ENCODE measurements around the gene CCSER2.

Gene CCSER2

GRCh38 chr10:84542522-84543490 lies 214.4 kb downstream of the CCSER2 start:
- H3K4me2 ChIP-seq (ENCODE audit: low read length), result no peak overlapping the region
- no peak overlapping the region for H3K27ac ChIP-seq (ENCODE audit: low read depth, low read length, poor library complexity, severe bottlenecking)
- H3K9ac ChIP-seq (ENCODE audit: low read length), result no peak overlapping the region
- H3K27me3 ChIP-seq (ENCODE audit: insufficient read depth, low read length), result no peaks in the 10 kb centered on the region; the same call in 1 of the 2 replicates
- TF ChIP-seq CTCF (IDR thresholded peaks at IDR 0.05; ENCODE audit: low read length) (no peak), EZH2 (IDR thresholded peaks at IDR 0.05; ENCODE audit: borderline replicate concordance, low read length) (no peak)
- H3K36me3 ChIP-seq (ENCODE audit: insufficient read depth, low read length), result no peaks in the 10 kb centered on the region
- no peaks in the 10 kb centered on the region for H4K20me1 ChIP-seq (ENCODE audit: insufficient read depth, low read length)
- H3K4me3 ChIP-seq (ENCODE audit: low read depth, low read length, poor library complexity, severe bottlenecking), result no peak overlapping the region
- no peaks in the 10 kb centered on the region for H3F3A ChIP-seq (ENCODE audit: insufficient read depth, low read length)
- H3K79me2 ChIP-seq (ENCODE audit: insufficient read depth, low read length), result no peaks in the 10 kb centered on the region
- no peak overlapping the region for H2AFZ ChIP-seq (ENCODE audit: low read length)
- no peaks in the 10 kb centered on the region for H3K9me3 ChIP-seq (ENCODE audit: low read length)
- no peaks in the 10 kb centered on the region for H3K4me1 ChIP-seq (ENCODE audit: insufficient read depth, low read length, severe bottlenecking)
- H3K9me2 ChIP-seq (ENCODE audit: low read depth, low read length), result no peaks in the 10 kb centered on the region

GRCh38 chr10:84543948-84544347 lies 215.6 kb downstream of the CCSER2 start:
- no peak overlapping the region for H3K4me2 ChIP-seq (ENCODE audit: low read length)
- no peak for TF ChIP-seq CTCF (IDR thresholded peaks at IDR 0.05; ENCODE audit: low read length)
- TF ChIP-seq EZH2 (IDR thresholded peaks at IDR 0.05; ENCODE audit: borderline replicate concordance, low read length), result no peak
- no peaks in the 10 kb centered on the region for H3K36me3 ChIP-seq (ENCODE audit: insufficient read depth, low read length)

GRCh38 chr10:84545651-84546050 lies 217.3 kb downstream of the CCSER2 start:
- Histone ChIP-seq H3K9me3 (ENCODE audit: low read length) (no peaks in the 10 kb centered on the region), H2AFZ (ENCODE audit: low read length) (no peak overlapping the region), H3K27me3 (ENCODE audit: insufficient read depth, low read length) (no peaks in the 10 kb centered on the region; the same call in 1 of the 2 replicates), H3K4me2 (ENCODE audit: low read length) (no peak overlapping the region), H3K9ac (ENCODE audit: low read length) (no peak overlapping the region), H3K36me3 (ENCODE audit: insufficient read depth, low read length) (no peaks in the 10 kb centered on the region), H4K20me1 (ENCODE audit: insufficient read depth, low read length) (no peaks in the 10 kb centered on the region), H3K4me3 (ENCODE audit: low read depth, low read length, poor library complexity, severe bottlenecking) (no peak overlapping the region), H3K27ac (ENCODE audit: low read depth, low read length, poor library complexity, severe bottlenecking) (no peak overlapping the region), H3K79me2 (ENCODE audit: insufficient read depth, low read length) (no peaks in the 10 kb centered on the region), H3F3A (ENCODE audit: insufficient read depth, low read length) (no peaks in the 10 kb centered on the region), H3K9me2 (ENCODE audit: low read depth, low read length) (no peaks in the 10 kb centered on the region), H3K4me1 (ENCODE audit: insufficient read depth, low read length, severe bottlenecking) (no peaks in the 10 kb centered on the region)
- TF ChIP-seq EZH2 (IDR thresholded peaks at IDR 0.05; ENCODE audit: borderline replicate concordance, low read length) (no peak), CTCF (IDR thresholded peaks at IDR 0.05; ENCODE audit: low read length) (no peak)

More at GRCh38 chr10:84543948-84544347, 215.6 kb downstream of the CCSER2 start:
- no peaks in the 10 kb centered on the region for H4K20me1 ChIP-seq (ENCODE audit: insufficient read depth, low read length)
- no peaks in the 10 kb centered on the region for H3K4me1 ChIP-seq (ENCODE audit: insufficient read depth, low read length, severe bottlenecking)
- no peaks in the 10 kb centered on the region for H3K79me2 ChIP-seq (ENCODE audit: insufficient read depth, low read length)
- H3F3A ChIP-seq (ENCODE audit: insufficient read depth, low read length), result no peaks in the 10 kb centered on the region
- no peak overlapping the region for H3K27ac ChIP-seq (ENCODE audit: low read depth, low read length, poor library complexity, severe bottlenecking)
- H3K9ac ChIP-seq (ENCODE audit: low read length), result no peak overlapping the region
- H2AFZ ChIP-seq (ENCODE audit: low read length), result no peak overlapping the region
- H3K9me3 ChIP-seq (ENCODE audit: low read length), result no peaks in the 10 kb centered on the region
- H3K9me2 ChIP-seq (ENCODE audit: low read depth, low read length), result no peaks in the 10 kb centered on the region
- no peak overlapping the region for H3K4me3 ChIP-seq (ENCODE audit: low read depth, low read length, poor library complexity, severe bottlenecking)
- H3K27me3 ChIP-seq (ENCODE audit: insufficient read depth, low read length), result no peaks in the 10 kb centered on the region; the same call in 1 of the 2 replicates
